ENCODE results near the gene HIGD1B. TPM values are rescaled to one million over a fixed set of nuclear protein-coding genes. Genes with fewer than 3 reads are reported as not detected.

Gene HIGD1B
- polyA plus RNA-seq, 1 donor: 1.8 TPM

DNA sequence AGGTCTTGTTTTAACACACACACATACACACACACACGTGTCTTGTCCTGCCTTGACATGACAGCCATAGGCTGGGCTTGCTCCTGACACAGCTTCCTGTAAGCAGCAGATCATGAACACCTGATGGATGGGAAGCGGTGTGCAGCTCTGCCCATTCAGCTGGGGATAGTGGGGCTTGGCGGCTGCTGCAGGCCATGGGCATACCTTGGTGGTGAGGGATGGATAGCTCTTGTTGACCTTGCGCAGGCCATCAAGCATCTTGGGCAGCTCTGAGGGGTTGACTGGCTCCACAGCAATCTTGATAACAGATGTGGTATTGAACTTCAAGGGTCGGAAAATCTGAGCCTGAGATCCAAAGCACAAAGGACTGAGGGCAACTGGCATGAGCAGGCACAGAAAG is 12.0 kb downstream of the HIGD1B start:
- peaks cover 94% of the 10 kb centered on the region for H3K36me3 ChIP-seq (ENCODE audit: control insufficient read depth, insufficient read depth, low read length)
- no peaks in the 10 kb centered on the region for H3K27me3 ChIP-seq (ENCODE audit: control insufficient read depth, insufficient read depth, low read length)
- WGBS (ENCODE audit: insufficient coverage, low lambda C conversion rate): no CpG with 5 or more reads among the region's 5 CpGs
- no peak overlapping the region for H3K4me3 ChIP-seq (ENCODE audit: low read length)
- H3K27ac ChIP-seq (ENCODE audit: low read length): no peak overlapping the region
- DNase-seq: no peak
- no peaks in the 10 kb centered on the region for H3K9me3 ChIP-seq (ENCODE audit: control insufficient read depth, low read depth, low read length)
- no peaks in the 10 kb centered on the region for H3K4me1 ChIP-seq (ENCODE audit: control insufficient read depth, insufficient read depth, low read length)

DNA sequence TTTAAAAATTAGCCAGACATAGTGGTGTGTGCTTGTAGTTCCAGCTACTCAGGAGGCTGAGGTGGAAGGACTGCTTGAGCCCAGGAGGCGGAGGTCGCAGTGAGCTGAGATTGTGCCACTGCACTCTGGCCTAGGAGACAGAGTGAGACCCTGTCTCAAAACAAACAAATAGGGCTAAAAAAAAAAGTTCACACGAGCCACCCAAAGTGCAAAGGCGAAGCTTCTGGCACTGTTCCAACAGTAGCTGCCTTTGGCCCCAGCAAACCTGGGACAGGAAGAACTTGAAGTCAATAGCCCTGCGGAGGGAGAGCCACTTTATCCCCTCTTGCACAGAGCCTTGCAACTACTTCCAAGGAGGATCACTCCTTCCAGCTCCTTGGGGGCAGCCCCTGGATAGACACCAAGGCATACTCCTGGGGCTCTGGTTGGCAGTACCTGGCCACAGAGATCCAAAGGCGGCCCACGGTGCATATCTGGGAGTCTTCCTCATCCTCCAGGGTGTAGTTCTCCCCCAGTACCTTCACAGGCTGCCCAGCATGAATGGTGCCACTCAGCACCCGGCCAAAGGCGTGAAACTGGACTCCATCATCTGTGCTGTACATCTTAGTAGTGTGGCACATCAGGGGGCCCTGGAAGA is 14.7 kb downstream of the HIGD1B start:
- 100% methylated on average over 1 of the region's 9 CpGs for WGBS (ENCODE audit: insufficient coverage, low lambda C conversion rate)
- Histone ChIP-seq H3K27me3 (ENCODE audit: control insufficient read depth, insufficient read depth, low read length) (no peaks in the 10 kb centered on the region), H3K4me3 (ENCODE audit: low read length) (no peak overlapping the region), H3K4me1 (ENCODE audit: control insufficient read depth, insufficient read depth, low read length) (no peaks in the 10 kb centered on the region), H3K36me3 (ENCODE audit: control insufficient read depth, insufficient read depth, low read length) (peaks cover 78% of the 10 kb centered on the region), H3K27ac (ENCODE audit: low read length) (no peak overlapping the region), H3K9me3 (ENCODE audit: control insufficient read depth, low read depth, low read length) (no peaks in the 10 kb centered on the region)
- DNase-seq: peak in 1 of 2 donors; percentile 31

- Histone ChIP-seq H3K36me3 (ENCODE audit: control insufficient read depth, insufficient read depth, low read length) (peaks cover 80% of the 10 kb centered on the region), H3K9me3 (ENCODE audit: control insufficient read depth, low read depth, low read length) (no peaks in the 10 kb centered on the region), H3K4me3 (ENCODE audit: low read length) (no peak overlapping the region), H3K27ac (ENCODE audit: low read length) (no peak overlapping the region), H3K27me3 (ENCODE audit: control insufficient read depth, insufficient read depth, low read length) (no peaks in the 10 kb centered on the region), H3K4me1 (ENCODE audit: control insufficient read depth, insufficient read depth, low read length) (no peaks in the 10 kb centered on the region)
- 40% methylated on average over 1 of the region's 12 CpGs for WGBS (ENCODE audit: insufficient coverage, low lambda C conversion rate)
- DNase-seq: no peak
These were observed 15.6 kb downstream of the HIGD1B start for GRCh38 chr17:44863061-44863918.

DNA sequence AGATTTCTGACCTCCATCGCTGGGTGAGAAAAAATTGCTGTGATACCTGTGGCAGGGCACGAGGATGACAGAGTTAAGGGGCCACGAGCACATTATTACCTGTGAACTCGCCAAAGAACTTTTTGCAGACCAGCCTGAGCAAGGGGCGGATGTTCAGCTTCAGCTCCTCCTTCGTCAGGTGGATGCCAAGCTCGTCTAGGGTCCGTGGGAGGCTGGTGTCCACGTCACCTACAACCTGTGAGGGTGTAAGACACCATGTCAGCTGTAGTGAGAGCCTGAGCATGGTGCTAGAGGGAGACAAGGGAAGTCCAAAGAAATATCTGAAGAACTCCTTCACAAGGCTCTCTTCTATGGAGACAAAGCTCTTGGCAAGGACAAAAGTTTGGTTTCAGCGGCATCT is 17.1 kb downstream of the HIGD1B start:
- Histone ChIP-seq H3K4me3 (ENCODE audit: low read length) (no peak overlapping the region), H3K27ac (ENCODE audit: low read length) (no peak overlapping the region), H3K27me3 (ENCODE audit: control insufficient read depth, insufficient read depth, low read length) (no peaks in the 10 kb centered on the region), H3K9me3 (ENCODE audit: control insufficient read depth, low read depth, low read length) (no peaks in the 10 kb centered on the region), H3K36me3 (ENCODE audit: control insufficient read depth, insufficient read depth, low read length) (peaks cover 79% of the 10 kb centered on the region), H3K4me1 (ENCODE audit: control insufficient read depth, insufficient read depth, low read length) (no peaks in the 10 kb centered on the region)
- no CpG with 5 or more reads among the region's 10 CpGs for WGBS (ENCODE audit: insufficient coverage, low lambda C conversion rate)
- no peak for DNase-seq

- no peaks in the 10 kb centered on the region for H3K9me3 ChIP-seq (ENCODE audit: control insufficient read depth, low read depth, low read length)
- WGBS (ENCODE audit: insufficient coverage, low lambda C conversion rate): 20% methylated on average over 1 of the region's 1 CpG
- no peaks in the 10 kb centered on the region for H3K4me1 ChIP-seq (ENCODE audit: control insufficient read depth, insufficient read depth, low read length)
- H3K27me3 ChIP-seq (ENCODE audit: control insufficient read depth, insufficient read depth, low read length): no peaks in the 10 kb centered on the region
- H3K4me3 ChIP-seq (ENCODE audit: low read length): no peak overlapping the region
- H3K36me3 ChIP-seq (ENCODE audit: control insufficient read depth, insufficient read depth, low read length): peaks cover 78% of the 10 kb centered on the region
- DNase-seq: peak; percentile 48 to 49
- no peak overlapping the region for H3K27ac ChIP-seq (ENCODE audit: low read length)
These were observed 17.6 kb downstream of the HIGD1B start for GRCh38 chr17:44865231-44865660.

GRCh38 chr17:44865931-44866330 is 18.2 kb downstream of the HIGD1B start:
- Histone ChIP-seq H3K36me3 (ENCODE audit: control insufficient read depth, insufficient read depth, low read length) (peaks cover 71% of the 10 kb centered on the region), H3K27ac (ENCODE audit: low read length) (no peak overlapping the region), H3K27me3 (ENCODE audit: control insufficient read depth, insufficient read depth, low read length) (no peaks in the 10 kb centered on the region), H3K4me1 (ENCODE audit: control insufficient read depth, insufficient read depth, low read length) (no peaks in the 10 kb centered on the region), H3K4me3 (ENCODE audit: low read length) (no peak overlapping the region), H3K9me3 (ENCODE audit: control insufficient read depth, low read depth, low read length) (no peaks in the 10 kb centered on the region)
- no peak for DNase-seq
- no CpG with 5 or more reads among the region's 6 CpGs for WGBS (ENCODE audit: insufficient coverage, low lambda C conversion rate)

DNA sequence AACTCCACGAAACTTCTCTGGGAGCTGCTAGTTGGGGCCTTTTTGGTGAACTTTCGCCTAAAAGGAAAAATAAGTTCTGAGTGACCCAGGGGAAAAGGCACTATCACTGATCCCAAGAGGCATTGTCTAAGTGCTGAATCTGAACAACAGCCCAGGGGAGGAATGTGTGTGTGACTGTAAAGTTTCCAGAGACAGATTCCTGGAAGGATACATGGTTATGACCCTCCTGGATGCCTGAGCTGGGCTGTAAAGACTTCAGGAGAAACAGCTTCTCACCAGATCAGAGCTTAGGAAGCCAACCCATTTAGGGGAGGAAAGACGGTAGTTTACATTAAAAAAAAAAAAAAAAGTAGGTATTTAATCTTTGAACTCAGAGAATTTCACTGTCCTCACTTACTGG is 20.2 kb downstream of the HIGD1B start:
- Histone ChIP-seq H3K36me3 (ENCODE audit: control insufficient read depth, insufficient read depth, low read length) (peaks cover 68% of the 10 kb centered on the region), H3K27ac (ENCODE audit: low read length) (no peak overlapping the region), H3K9me3 (ENCODE audit: control insufficient read depth, low read depth, low read length) (no peaks in the 10 kb centered on the region)

GRCh38 chr17:44871556-44871955 is 23.9 kb downstream of the HIGD1B start:
- WGBS (ENCODE audit: insufficient coverage, low lambda C conversion rate): no CpG with 5 or more reads among the region's 12 CpGs
- peaks cover 72% of the 10 kb centered on the region for H3K36me3 ChIP-seq (ENCODE audit: control insufficient read depth, insufficient read depth, low read length)
- no peak overlapping the region for H3K27ac ChIP-seq (ENCODE audit: low read length)
- H3K4me3 ChIP-seq (ENCODE audit: low read length): no peak overlapping the region
- H3K9me3 ChIP-seq (ENCODE audit: control insufficient read depth, low read depth, low read length): no peaks in the 10 kb centered on the region
- no peaks in the 10 kb centered on the region for H3K27me3 ChIP-seq (ENCODE audit: control insufficient read depth, insufficient read depth, low read length)
- H3K4me1 ChIP-seq (ENCODE audit: control insufficient read depth, insufficient read depth, low read length): no peaks in the 10 kb centered on the region
- no peak for DNase-seq

More for the DNA sequence above, 20.2 kb downstream of the HIGD1B start:
- WGBS (ENCODE audit: insufficient coverage, low lambda C conversion rate): 100% methylated on average over 2 of the region's 3 CpGs
- DNase-seq: no peak
- Histone ChIP-seq H3K27me3 (ENCODE audit: control insufficient read depth, insufficient read depth, low read length) (no peaks in the 10 kb centered on the region), H3K4me3 (ENCODE audit: low read length) (no peak overlapping the region), H3K4me1 (ENCODE audit: control insufficient read depth, insufficient read depth, low read length) (no peaks in the 10 kb centered on the region)

DNA sequence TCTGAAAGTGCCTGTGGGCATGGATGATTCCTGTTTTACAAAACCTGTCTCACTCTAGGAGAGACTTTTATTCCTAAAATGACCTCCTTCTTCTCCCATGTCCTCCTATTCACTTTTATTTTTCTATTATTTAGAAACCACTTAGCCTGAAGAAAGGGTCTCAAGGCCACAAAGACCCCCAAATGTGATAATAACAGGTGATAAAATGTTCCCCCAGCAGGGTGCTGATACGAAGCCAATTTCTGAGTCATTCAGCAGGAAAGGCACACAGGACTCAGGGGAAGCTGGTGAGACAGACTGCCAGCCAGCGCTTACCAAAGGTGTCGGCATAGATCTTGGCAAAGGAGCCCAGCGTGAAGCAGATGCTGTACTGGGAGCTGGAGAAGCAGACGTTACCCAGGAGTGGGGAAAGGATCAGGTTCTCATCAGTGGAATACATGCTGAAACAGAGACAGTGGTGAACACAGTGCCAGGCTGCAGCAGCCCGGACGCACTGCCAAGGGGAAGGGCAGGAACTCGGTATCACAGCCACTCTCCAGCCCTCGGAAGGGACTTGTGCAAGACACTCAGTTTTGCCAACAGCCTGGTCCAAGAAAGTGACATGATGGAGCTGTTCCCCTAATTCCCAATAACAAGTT is 24.6 kb downstream of the HIGD1B start:
- Histone ChIP-seq H3K27ac (ENCODE audit: low read length) (no peak overlapping the region), H3K9me3 (ENCODE audit: control insufficient read depth, low read depth, low read length) (no peaks in the 10 kb centered on the region), H3K27me3 (ENCODE audit: control insufficient read depth, insufficient read depth, low read length) (no peaks in the 10 kb centered on the region), H3K4me1 (ENCODE audit: control insufficient read depth, insufficient read depth, low read length) (no peaks in the 10 kb centered on the region), H3K36me3 (ENCODE audit: control insufficient read depth, insufficient read depth, low read length) (peaks cover 72% of the 10 kb centered on the region), H3K4me3 (ENCODE audit: low read length) (no peak overlapping the region)
- no CpG with 5 or more reads among the region's 9 CpGs for WGBS (ENCODE audit: insufficient coverage, low lambda C conversion rate)
- DNase-seq: no peak

DNA sequence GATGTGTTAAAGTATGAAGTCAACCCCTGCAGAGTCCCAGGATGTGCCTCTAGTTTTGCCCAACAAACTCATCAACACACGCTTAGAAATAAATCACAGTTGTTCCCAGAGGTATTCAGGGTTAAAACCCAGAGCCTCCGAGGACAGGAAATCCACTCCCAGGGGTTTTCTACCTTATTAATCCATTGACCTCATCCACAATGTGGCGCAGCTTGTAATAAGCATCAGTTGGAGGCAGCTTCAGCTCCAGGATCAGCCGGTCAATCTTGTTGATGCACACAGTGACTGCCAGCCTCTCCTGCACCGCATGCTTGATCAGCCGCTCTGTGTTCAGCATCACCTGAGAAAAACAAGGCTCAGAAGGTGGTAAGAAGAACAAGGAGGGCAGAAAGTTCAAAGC is 28.1 kb downstream of the HIGD1B start:
- H3K36me3 ChIP-seq (ENCODE audit: control insufficient read depth, insufficient read depth, low read length): peaks cover 64% of the 10 kb centered on the region
- 100% methylated on average over 3 of the region's 6 CpGs for WGBS (ENCODE audit: insufficient coverage, low lambda C conversion rate)
- H3K4me3 ChIP-seq (ENCODE audit: low read length): no peak overlapping the region
- H3K9me3 ChIP-seq (ENCODE audit: control insufficient read depth, low read depth, low read length): no peaks in the 10 kb centered on the region
- DNase-seq: no peak
- no peaks in the 10 kb centered on the region for H3K4me1 ChIP-seq (ENCODE audit: control insufficient read depth, insufficient read depth, low read length)
- H3K27ac ChIP-seq (ENCODE audit: low read length): no peak overlapping the region
- no peaks in the 10 kb centered on the region for H3K27me3 ChIP-seq (ENCODE audit: control insufficient read depth, insufficient read depth, low read length)
